ENCODE results near the gene AHNAK2. TPM values are rescaled to one million over a fixed set of nuclear protein-coding genes. Genes with fewer than 3 reads are reported as not detected.
"Not testable (repeated sequence)": the region's sequence is repeated elsewhere in the genome, so short reads cannot be mapped to it uniquely, and the experiment has no call there.

AHNAK2 gene
- total RNA-seq (2014; rRNA removed; shearing (Covaris generic); ENCODE audit: low replicate concordance): 26.9 and 31.3 TPM in 2 replicates

DNA sequence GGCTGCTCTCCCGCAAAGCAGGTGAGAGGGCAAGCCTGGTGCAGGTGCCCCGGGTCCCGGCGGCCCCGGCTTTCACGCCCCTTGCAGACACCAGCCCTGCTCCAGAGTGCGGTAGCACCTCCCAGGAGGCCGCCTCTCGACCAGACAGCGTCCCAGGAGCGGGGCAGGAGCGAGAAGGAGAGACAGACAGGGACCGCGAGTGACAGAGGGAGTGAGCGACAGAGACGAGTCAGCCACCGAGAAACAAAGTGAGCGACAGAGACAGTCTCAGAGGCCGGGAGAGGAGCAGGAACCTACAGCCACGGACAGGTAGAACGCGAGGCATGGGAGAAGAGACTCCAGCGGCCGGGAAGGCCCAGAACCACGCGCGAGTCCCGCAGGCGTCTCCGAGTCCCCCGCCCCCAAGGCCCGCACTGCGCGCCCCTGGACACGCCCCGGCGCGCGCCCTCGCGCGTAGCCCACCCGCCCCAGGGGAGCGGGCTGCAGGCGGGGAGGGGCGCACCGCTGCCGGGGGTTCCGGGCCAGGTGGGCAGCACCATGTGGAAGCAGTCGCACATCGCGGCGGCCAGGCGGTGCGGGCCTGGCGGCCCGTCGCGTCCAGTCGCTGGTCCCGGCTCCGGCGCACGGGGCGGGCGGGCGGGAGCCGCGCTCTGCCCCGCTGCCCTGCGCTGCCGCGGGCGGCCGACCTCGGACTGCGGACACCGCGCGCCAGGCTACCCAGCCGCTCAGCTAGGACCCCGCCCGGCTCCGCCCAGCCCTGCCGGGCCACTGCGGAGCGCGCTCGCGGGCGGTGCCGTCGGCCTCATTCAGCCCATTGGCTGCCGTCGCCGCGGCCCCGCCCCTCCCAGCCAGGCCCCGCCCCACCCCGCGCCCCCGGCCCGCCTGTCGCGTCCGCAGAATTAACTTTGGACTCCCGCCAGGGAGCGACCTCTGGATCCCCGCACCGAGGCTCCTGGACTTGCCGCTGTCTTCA lies at the start of gene AHNAK2:
Gene AHNAK2, minus strand, starts transcription at position 694 of the 973 bp plus-strand sequence. Its CDS starts 137 bp downstream, at position 557.
- DNase-seq: peak; percentile 84
- no peaks in the 10 kb centered on the region for H3K36me3 ChIP-seq
- H3K4me3 ChIP-seq: peak within 1 kb of the TSS; percentile 56
- no peaks in the 10 kb centered on the region for H3K27me3 ChIP-seq
- H3K9me3 ChIP-seq: no peaks in the 10 kb centered on the region

DNA sequence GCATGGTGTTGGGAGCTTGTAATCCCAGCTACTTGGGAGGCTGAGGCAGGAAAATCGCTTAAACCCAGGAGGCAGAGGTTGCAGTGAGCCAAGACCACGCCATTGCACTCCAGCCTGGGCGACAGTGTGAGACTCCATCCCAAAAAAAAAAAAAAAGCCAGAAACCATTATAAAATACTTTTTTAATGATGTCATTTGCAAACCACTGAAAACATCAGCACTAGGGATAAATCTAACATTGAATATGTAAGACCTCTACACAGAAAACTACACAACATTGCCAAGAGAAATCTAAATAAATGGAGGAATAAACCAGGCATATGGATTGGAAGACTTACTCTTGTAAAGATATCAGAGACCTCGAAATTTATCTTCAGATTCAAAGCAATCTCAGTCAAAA lies 49.5 kb upstream of the AHNAK2 start:
- H3K9me3 ChIP-seq, H3K27me3 ChIP-seq, H3K4me3 ChIP-seq, DNase-seq, H3K36me3 ChIP-seq: not testable (repeated sequence)

- Histone ChIP-seq H3K4me3 (no peak overlapping the region), H3K36me3 (no peaks in the 10 kb centered on the region), H3K27me3 (no peaks in the 10 kb centered on the region), H3K9me3 (no peaks in the 10 kb centered on the region)
- peak; percentile 56 for DNase-seq
These were observed 48.8 kb upstream of the AHNAK2 start for GRCh38 chr14:105026802-105027563.

DNA sequence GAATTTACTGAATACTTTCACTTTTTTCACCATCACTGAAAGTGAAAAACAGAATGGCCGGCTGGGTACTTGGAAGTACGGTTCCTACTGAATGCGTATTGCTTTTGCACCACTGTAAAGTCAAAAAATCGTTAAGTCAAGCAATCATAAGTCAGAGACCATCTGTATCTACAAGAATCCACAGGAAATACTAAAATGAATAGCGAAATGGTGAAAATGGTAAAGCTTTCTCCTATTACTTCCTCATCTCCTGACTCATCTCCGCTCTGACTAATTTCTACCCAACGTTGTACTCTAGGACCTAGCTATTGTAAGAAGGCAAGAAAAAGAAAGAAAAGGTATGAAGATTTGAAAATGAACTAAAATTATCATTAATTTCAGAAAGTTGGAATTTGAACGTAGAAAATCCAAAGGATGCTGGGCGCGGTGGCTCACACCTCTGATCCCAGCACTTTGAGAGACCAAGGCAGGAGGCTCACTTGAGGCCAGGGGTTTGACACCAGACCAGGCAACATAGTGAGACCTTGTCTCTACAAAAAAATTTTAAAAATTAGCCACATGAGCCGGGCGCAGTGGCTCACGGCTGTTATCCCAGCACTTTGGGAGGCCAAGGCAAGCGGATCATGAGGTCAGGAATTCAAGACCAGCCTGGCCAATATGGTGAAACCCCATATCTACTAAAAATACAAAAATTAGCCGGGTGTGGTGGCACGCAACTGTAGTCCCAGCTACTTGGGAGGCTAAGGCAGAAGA lies 48.0 kb upstream of the AHNAK2 start:
- DNase-seq: no peak
- no peaks in the 10 kb centered on the region for H3K36me3 ChIP-seq
- H3K27me3 ChIP-seq: no peaks in the 10 kb centered on the region
- no peaks in the 10 kb centered on the region for H3K9me3 ChIP-seq
- no peak overlapping the region for H3K4me3 ChIP-seq

DNA sequence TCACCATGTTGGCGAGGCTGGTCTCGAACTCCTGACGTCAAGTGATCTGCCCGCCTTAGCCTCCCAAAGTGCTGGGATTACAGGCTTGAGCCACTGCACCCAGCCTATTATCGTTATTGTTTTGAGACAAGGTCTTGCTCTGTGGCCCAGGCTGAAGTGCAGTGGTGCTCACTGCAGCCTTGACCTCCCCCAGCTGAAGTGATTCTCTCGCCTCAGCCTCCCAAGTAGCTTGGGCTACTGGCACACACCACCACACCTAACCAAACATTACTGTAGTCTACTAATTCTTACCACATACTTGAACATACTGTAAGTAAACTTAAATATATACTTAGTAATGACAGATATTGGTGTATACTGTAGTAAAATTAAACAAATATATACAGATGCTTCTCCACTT lies 47.3 kb upstream of the AHNAK2 start:
- Histone ChIP-seq H3K36me3 (no peaks in the 10 kb centered on the region; the same call in 1 of the 2 replicates), H3K9me3 (no peaks in the 10 kb centered on the region), H3K4me3 (no peak overlapping the region), H3K27me3 (no peaks in the 10 kb centered on the region)
- DNase-seq: no peak

DNA sequence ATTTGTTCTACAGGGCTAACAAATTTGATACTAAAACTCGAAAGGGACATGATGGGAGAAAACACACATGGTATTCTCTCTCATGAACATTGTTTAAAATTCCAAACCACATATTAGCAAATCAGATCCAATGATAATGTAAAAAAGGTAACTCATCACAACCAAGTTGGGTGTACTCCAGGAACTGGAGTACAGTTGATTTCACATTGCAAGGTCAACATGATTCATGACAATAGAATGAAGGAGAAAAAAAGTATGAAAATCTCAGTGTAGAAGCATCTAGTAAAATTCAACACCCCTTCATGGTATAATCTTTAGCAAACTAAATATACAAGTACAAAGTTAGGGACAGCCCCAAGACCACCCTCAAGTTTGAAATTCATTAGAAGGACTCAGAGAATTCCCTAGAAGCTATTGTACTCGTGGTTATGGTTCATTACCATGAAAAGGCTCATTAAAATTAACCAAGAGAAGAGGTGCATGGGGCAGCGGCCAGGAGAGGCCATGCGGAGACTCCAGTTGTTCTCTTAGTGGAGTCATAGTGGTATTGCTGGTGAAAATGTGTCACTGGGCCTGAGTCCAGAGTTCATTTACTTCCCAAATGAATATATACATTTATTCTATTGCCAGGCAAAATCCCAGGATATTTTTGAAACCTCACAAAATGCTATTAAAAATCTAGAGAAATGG lies 45.8 kb upstream of the AHNAK2 start:
- Histone ChIP-seq H3K9me3 (no peaks in the 10 kb centered on the region), H3K27me3 (no peaks in the 10 kb centered on the region), H3K4me3 (no peak overlapping the region), H3K36me3 (peaks cover 9% of the 10 kb centered on the region)
- peak; percentile 15 for DNase-seq

- H3K4me3 ChIP-seq: no peak overlapping the region
These were observed 45.0 kb upstream of the AHNAK2 start for GRCh38 chr14:105023144-105023543.

GRCh38 chr14:105022276-105022670 lies 44.1 kb upstream of the AHNAK2 start:
- Histone ChIP-seq H3K9me3 (no peaks in the 10 kb centered on the region), H3K27me3 (no peaks in the 10 kb centered on the region), H3K36me3 (peaks cover 9% of the 10 kb centered on the region), H3K4me3 (peak overlapping the region; percentile 76)
- no peak for DNase-seq

More at GRCh38 chr14:105023144-105023543, 45.0 kb upstream of the AHNAK2 start:
- no peaks in the 10 kb centered on the region for H3K27me3 ChIP-seq
- H3K36me3 ChIP-seq: peaks cover 9% of the 10 kb centered on the region
- peak; percentile 19 for DNase-seq
- H3K9me3 ChIP-seq: no peaks in the 10 kb centered on the region

DNA sequence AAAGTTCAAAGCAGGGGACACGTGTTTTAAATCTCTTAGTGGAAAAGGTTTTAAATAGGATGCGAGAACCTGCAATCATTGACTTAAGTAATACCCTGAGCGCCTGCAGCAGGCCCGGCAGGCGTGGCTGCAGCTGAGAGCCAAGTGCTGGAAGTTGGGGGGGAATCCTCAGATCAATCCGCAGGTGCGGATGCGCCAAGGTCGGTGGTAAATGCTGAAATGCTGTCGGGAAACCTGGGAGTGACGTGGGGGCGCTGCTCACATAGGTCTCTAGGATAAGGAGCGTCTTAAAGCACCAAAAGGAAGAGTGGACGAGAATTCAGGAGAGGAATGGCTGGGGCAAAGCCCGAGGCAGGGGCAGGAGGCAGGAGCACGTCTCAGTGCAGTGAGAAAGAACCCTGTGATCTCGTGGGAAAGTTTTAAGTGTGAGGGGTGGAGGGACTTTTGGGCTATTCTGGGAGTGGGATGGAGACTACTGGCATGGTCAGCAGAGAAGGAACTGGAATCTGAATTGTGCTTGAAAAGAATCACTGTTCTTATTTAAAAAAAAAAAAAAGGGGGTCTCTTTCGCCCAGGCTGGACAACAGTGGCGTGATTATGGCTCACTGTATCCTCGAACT lies 43.6 kb upstream of the AHNAK2 start:
- Histone ChIP-seq H3K36me3 (peaks cover 10% of the 10 kb centered on the region), H3K9me3 (no peaks in the 10 kb centered on the region), H3K4me3 (peak overlapping the region; percentile 76), H3K27me3 (no peaks in the 10 kb centered on the region)
- peak; percentile 30 for DNase-seq

DNA sequence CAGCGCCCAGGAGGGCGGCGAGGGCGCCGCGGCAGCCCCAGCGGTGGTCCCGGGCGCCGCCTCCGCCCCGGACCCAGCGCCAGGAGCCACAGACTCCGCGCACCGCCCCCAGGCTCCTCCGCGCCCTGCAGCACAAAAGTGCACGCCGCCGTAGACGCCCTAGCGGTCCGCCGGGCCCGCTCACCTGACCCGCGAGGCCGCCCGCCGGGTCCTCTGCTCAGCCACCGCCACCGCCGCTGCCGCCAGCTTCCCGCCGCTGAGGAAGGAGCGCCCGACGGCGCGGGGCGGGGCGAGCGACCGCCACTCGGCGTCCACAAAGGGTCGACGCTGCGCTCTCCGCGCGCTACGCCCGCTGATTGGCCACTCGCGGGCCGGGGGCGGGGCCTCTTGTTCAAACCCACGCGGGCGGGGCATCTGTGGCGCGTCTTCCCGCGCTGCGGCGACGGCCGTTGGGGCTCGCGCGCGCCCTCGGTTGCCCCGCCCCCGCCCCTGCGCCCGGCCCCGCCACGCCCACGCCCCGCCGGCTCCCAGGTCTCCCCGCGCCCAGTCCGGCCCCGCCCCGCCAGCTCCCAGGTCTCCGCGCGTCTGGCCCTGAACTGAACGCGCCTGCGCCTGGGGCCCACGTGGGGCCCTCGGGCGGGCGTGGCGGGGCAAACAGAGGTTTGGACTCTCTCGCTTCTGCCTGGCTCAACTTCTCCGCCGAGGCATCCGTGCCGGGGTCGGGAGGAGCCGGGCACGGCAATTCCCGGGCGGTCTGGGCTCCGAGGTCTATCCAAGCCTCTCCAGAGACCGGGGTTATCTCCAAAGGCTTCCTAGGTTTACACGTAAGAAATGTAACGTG lies 42.9 kb upstream of the AHNAK2 start, which contains the start of gene CDCA4:
Gene CDCA4, minus strand, starts transcription at position 269 of the 841 bp plus-strand sequence. CDS start 9,154 bp downstream, outside the sequence.
- Histone ChIP-seq H3K4me3 (peak within 1 kb of the TSS; percentile 76), H3K27me3 (no peaks in the 10 kb centered on the region), H3K36me3 (peaks cover 15% of the 10 kb centered on the region), H3K9me3 (no peaks in the 10 kb centered on the region)
- DNase-seq: peak; percentile 92

GRCh38 chr14:105019861-105020814 lies 42.0 kb upstream of the AHNAK2 start:
- H3K9me3 ChIP-seq: no peaks in the 10 kb centered on the region
- no peaks in the 10 kb centered on the region for H3K27me3 ChIP-seq
- no peak for DNase-seq
- peaks cover 18% of the 10 kb centered on the region for H3K36me3 ChIP-seq
- peak overlapping the region; percentile 72 for H3K4me3 ChIP-seq

DNA sequence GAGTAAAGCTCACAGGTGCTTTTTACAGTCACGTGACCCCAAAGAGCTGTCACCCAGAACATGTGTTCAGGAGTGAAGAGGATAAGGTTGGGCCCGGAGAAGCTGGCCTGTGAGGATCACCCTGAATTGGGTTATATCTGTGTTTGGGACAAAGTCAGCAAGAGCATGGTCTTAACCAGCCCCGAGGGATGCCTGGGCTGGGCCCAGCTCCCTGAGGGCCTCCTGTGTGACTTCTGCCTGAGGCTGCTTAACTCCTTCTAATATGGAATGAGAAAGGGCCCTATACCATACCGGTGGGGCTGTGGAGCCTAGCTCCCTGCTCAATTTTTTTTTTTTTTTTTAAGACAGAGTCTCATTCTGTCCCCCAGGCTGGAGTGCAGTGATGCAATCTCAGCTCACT lies 40.2 kb upstream of the AHNAK2 start:
- H3K36me3 ChIP-seq: peaks cover 18% of the 10 kb centered on the region
- H3K9me3 ChIP-seq: no peaks in the 10 kb centered on the region
- DNase-seq: no peak
- H3K27me3 ChIP-seq: no peaks in the 10 kb centered on the region
- H3K4me3 ChIP-seq: peak overlapping the region; percentile 72; the same call in 1 of the 2 replicates

DNA sequence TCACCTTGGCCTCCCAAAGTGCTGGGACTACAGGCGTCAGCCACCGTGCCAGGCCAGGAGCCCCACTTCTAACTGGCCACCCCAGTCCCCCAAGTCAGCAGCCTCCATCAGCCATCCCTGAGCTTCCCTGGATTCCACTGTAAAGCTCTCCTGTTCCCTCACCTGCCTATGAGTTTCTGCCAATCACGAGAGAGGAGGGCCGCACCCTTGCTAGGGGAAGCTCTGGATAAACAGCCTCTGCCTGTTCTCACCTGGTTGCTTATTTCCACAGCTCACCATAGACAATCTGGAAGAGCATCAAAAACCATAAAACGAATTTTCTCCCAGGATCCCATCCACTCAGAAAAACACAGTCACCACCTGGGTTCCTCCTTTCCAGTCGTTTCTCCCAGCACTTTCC lies 37.7 kb upstream of the AHNAK2 start:
- no peak for DNase-seq
- Histone ChIP-seq H3K36me3 (peaks cover 24% of the 10 kb centered on the region), H3K4me3 (no peak overlapping the region)

DNA sequence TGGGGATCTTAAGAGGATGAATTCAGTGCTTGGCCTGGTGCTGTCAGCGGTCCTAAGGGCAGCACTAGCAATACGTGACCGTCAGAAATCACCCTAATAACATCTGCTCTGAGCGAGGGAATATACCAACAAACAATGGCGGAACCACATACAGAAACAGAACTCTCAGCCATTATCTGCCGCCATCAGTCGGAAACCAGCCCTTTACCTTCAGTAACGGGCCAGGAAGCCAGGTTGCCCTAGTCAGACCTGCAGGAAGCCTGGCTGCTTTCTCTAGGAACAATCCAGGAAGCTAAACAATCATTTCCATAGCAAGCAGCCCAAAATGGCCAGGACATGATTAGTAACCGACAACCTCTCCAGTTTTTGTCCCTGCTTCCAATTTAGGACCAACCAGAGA lies 37.1 kb upstream of the AHNAK2 start:
- no peak overlapping the region for H3K4me3 ChIP-seq
- no peaks in the 10 kb centered on the region for H3K27me3 ChIP-seq
- no peaks in the 10 kb centered on the region for H3K9me3 ChIP-seq
- no peak for DNase-seq
- H3K36me3 ChIP-seq: peaks cover 30% of the 10 kb centered on the region

More for the DNA sequence above, 37.7 kb upstream of the AHNAK2 start:
- H3K27me3 ChIP-seq: no peaks in the 10 kb centered on the region
- H3K9me3 ChIP-seq: no peaks in the 10 kb centered on the region
